ENCODE results near the gene MAIP1. TPM values are rescaled to one million over a fixed set of nuclear protein-coding genes. Genes with fewer than 3 reads are reported as not detected.

MAIP1 gene
- total RNA-seq, 1 experiment from 2014 or later = 31.0 TPM

GRCh38 chr2:199982126-199982843 lies 26.9 kb downstream of the MAIP1 start:
- H3K27me3 ChIP-seq (replicated peaks; ENCODE audit: insufficient read depth, low read depth, low read length, poor library complexity) = no peaks in the 10 kb centered on the region
- H3K4me3 ChIP-seq (ENCODE audit: low read depth, low read length, poor library complexity, severe bottlenecking) = no peak overlapping the region
- POLR2A ChIA-PET (ENCODE audit: low non-redundant PET) = no interaction called here
- CTCF ChIA-PET = no interaction called here
- H3K36me3 ChIP-seq (ENCODE audit: insufficient read depth, low read length, poor library complexity, severe bottlenecking) = no peaks in the 10 kb centered on the region
- no peaks in the 10 kb centered on the region for H3K9me3 ChIP-seq (ENCODE audit: low read depth, low read length, poor library complexity, severe bottlenecking)
- TF ChIP-seq EZH2 (IDR thresholded peaks at IDR 0.05; ENCODE audit: borderline replicate concordance, low read depth, low read length, poor library complexity, severe bottlenecking) (no peak), CTCF (conservative IDR thresholded peaks at IDR 0.05; ENCODE audit: low read depth, low read length) (no peak)
- intact Hi-C loops (cut with micrococcal nuclease; ENCODE audit: unreplicated experiment) = loop anchor here (5.0 kb wide), 1 partner anchor 325 kb away; the partner anchor contains the start of gene SPATS2L
- no peak overlapping the region for H3K27ac ChIP-seq (ENCODE audit: low read depth, low read length, poor library complexity, severe bottlenecking)
- no TSS peak for BruUV-seq (replicated peaks)
- no peak for DNase-seq (ENCODE audit: low spot score)
- no peaks in the 10 kb centered on the region for H3K4me1 ChIP-seq (ENCODE audit: insufficient read depth, low read length, poor library complexity, severe bottlenecking)

- no TSS peak for BruUV-seq (replicated peaks)
- Histone ChIP-seq H3K4me1 (ENCODE audit: insufficient read depth, low read length, poor library complexity, severe bottlenecking) (no peaks in the 10 kb centered on the region), H3K4me3 (ENCODE audit: low read depth, low read length, poor library complexity, severe bottlenecking) (no peak overlapping the region), H3K36me3 (ENCODE audit: insufficient read depth, low read length, poor library complexity, severe bottlenecking) (no peaks in the 10 kb centered on the region), H3K9me3 (ENCODE audit: low read depth, low read length, poor library complexity, severe bottlenecking) (no peaks in the 10 kb centered on the region), H3K27me3 (replicated peaks; ENCODE audit: insufficient read depth, low read depth, low read length, poor library complexity) (no peaks in the 10 kb centered on the region), H3K27ac (ENCODE audit: low read depth, low read length, poor library complexity, severe bottlenecking) (no peak overlapping the region)
- intact Hi-C loops (cut with micrococcal nuclease; ENCODE audit: unreplicated experiment) = loop anchor here (5.0 kb wide), 1 partner anchor 324 kb away; the partner anchor contains the start of gene SPATS2L
- ChIA-PET CTCF (no interaction called here), POLR2A (ENCODE audit: low non-redundant PET) (no interaction called here)
- no peak for TF ChIP-seq EZH2 (IDR thresholded peaks at IDR 0.05; ENCODE audit: borderline replicate concordance, low read depth, low read length, poor library complexity, severe bottlenecking)
- TF ChIP-seq CTCF (conservative IDR thresholded peaks at IDR 0.05; ENCODE audit: low read depth, low read length) = no peak
- DNase-seq (ENCODE audit: low spot score) = no peak
Measured at GRCh38 chr2:199983534-199983933, 28.2 kb downstream of the MAIP1 start.

- POLR2A ChIA-PET (ENCODE audit: low non-redundant PET) = no interaction called here
- no peaks in the 10 kb centered on the region for H3K27me3 ChIP-seq (replicated peaks; ENCODE audit: insufficient read depth, low read depth, low read length, poor library complexity)
- H3K27ac ChIP-seq (ENCODE audit: low read depth, low read length, poor library complexity, severe bottlenecking) = no peak overlapping the region
- TF ChIP-seq CTCF (conservative IDR thresholded peaks at IDR 0.05; ENCODE audit: low read depth, low read length) (no peak), EZH2 (IDR thresholded peaks at IDR 0.05; ENCODE audit: borderline replicate concordance, low read depth, low read length, poor library complexity, severe bottlenecking) (no peak)
- no TSS peak for BruUV-seq (replicated peaks)
- CTCF ChIA-PET = interaction anchor here (0.5 to 1.2 kb wide), 2 partner anchors 229 to 499 kb away, joined by 3 to 8 read pairs; no protein-coding TSS in a partner anchor
- intact Hi-C loops (cut with micrococcal nuclease; ENCODE audit: unreplicated experiment) = loop anchor here (5.0 kb wide), 1 partner anchor 323 kb away; the partner anchor contains the start of gene SPATS2L
- no peaks in the 10 kb centered on the region for H3K9me3 ChIP-seq (ENCODE audit: low read depth, low read length, poor library complexity, severe bottlenecking)
- H3K4me3 ChIP-seq (ENCODE audit: low read depth, low read length, poor library complexity, severe bottlenecking) = no peak overlapping the region
- DNase-seq (ENCODE audit: low spot score) = no peak
- H3K4me1 ChIP-seq (ENCODE audit: insufficient read depth, low read length, poor library complexity, severe bottlenecking) = no peaks in the 10 kb centered on the region
- no peaks in the 10 kb centered on the region for H3K36me3 ChIP-seq (ENCODE audit: insufficient read depth, low read length, poor library complexity, severe bottlenecking)
Measured at GRCh38 chr2:199984159-199984558, 28.8 kb downstream of the MAIP1 start.
